ENCODE data around the gene SNRNP70.
"Not testable (repeated sequence)": the region's sequence is repeated elsewhere in the genome, so short reads cannot be mapped to it uniquely, and the experiment has no call there.

Gene SNRNP70

GRCh38 chr19:49119411-49120324, 34.4 kb downstream of the SNRNP70 start, which contains the start of gene PPFIA3:
TSS of gene PPFIA3 (plus strand) at chr19:49119544. CDS start at chr19:49127874, 8,330 bp downstream.
- in situ Hi-C loops (cut with HindIII; ENCODE audit: low sequenced_read_pairs) = no loop called here
- TF ChIP-seq CTCF (IDR thresholded peaks at IDR 0.05; ENCODE audit: low read depth, low read length) = no peak
- peak; percentile 55 for DNase-seq (ENCODE audit: low read depth, low spot score)
- H3K4me3 ChIP-seq (ENCODE audit: low read depth, low read length) = peak within 1 kb of the TSS; percentile 66

- no peak for DNase-seq (ENCODE audit: low read depth, low spot score)
- no peak for TF ChIP-seq CTCF (IDR thresholded peaks at IDR 0.05; ENCODE audit: low read depth, low read length)
- in situ Hi-C loops (cut with HindIII; ENCODE audit: low sequenced_read_pairs) = no loop called here
- H3K4me3 ChIP-seq (ENCODE audit: low read depth, low read length) = no peak overlapping the region
Measured at GRCh38 chr19:49120325-49120683, 35.1 kb downstream of the SNRNP70 start.

- DNase-seq (ENCODE audit: low read depth, low spot score) = no peak
- no peak for TF ChIP-seq CTCF (IDR thresholded peaks at IDR 0.05; ENCODE audit: low read depth, low read length)
- in situ Hi-C loops (cut with HindIII; ENCODE audit: low sequenced_read_pairs) = no loop called here
- no peak overlapping the region for H3K4me3 ChIP-seq (ENCODE audit: low read depth, low read length)
Measured at GRCh38 chr19:49120868-49121267, 35.6 kb downstream of the SNRNP70 start.

- in situ Hi-C loops (cut with HindIII; ENCODE audit: low sequenced_read_pairs); DNase-seq (ENCODE audit: low read depth, low spot score); H3K4me3 ChIP-seq (ENCODE audit: low read depth, low read length): not testable (repeated sequence)
Measured at GRCh38 chr19:49121841-49122240, 36.6 kb downstream of the SNRNP70 start.

- H3K4me3 ChIP-seq (ENCODE audit: low read depth, low read length); in situ Hi-C loops (cut with HindIII; ENCODE audit: low sequenced_read_pairs); DNase-seq (ENCODE audit: low read depth, low spot score): not testable (repeated sequence)
Measured at GRCh38 chr19:49123285-49123684, 38.0 kb downstream of the SNRNP70 start.

- no peak overlapping the region for H3K4me3 ChIP-seq (ENCODE audit: low read depth, low read length)
- TF ChIP-seq CTCF (IDR thresholded peaks at IDR 0.05; ENCODE audit: low read depth, low read length) = no peak
- in situ Hi-C loops (cut with HindIII; ENCODE audit: low sequenced_read_pairs) = no loop called here
Measured at GRCh38 chr19:49125025-49125731, 39.9 kb downstream of the SNRNP70 start.

GRCh38 chr19:49126575-49126974, 41.3 kb downstream of the SNRNP70 start:
- no peak for TF ChIP-seq CTCF (IDR thresholded peaks at IDR 0.05; ENCODE audit: low read depth, low read length)
- no peak for DNase-seq (ENCODE audit: low read depth, low spot score)
- H3K4me3 ChIP-seq (ENCODE audit: low read depth, low read length) = no peak overlapping the region
- in situ Hi-C loops (cut with HindIII; ENCODE audit: low sequenced_read_pairs) = no loop called here

More at GRCh38 chr19:49125025-49125731, 39.9 kb downstream of the SNRNP70 start:
- no peak for DNase-seq (ENCODE audit: low read depth, low spot score)

- DNase-seq (ENCODE audit: low read depth, low spot score); H3K4me3 ChIP-seq (ENCODE audit: low read depth, low read length); in situ Hi-C loops (cut with HindIII; ENCODE audit: low sequenced_read_pairs): not testable (repeated sequence)
Measured at GRCh38 chr19:49127225-49127624, 42.0 kb downstream of the SNRNP70 start.

All from astrocyte of the spinal cord (primary cell).